SU-DHL-6 (cell line): Measurements from ENCODE around the gene TMA7B.

Experiments used
- H2AFZ ChIP-seq: fragments of 200-600 bp; sonication (generic); 2 replicates; pipeline ENCODE4 v1.6.1; 2014; ENCODE audit warnings: low read depth, mild to moderate bottlenecking, moderate library complexity, mixed read lengths, antibody characterized with exemption, low read length; ENCODE audit not compliant: severe bottlenecking
- H3F3A ChIP-seq: fragments of 200-600 bp; shearing (Covaris generic); 2 replicates; pipeline ENCODE4 v1.6.0; 2016; ENCODE audit warnings: antibody characterized with exemption, mild to moderate bottlenecking; ENCODE audit not compliant: insufficient read depth
- H3K27ac ChIP-seq: fragments of 200-600 bp; sonication (generic); 2 replicates; pipeline ENCODE4 v1.5.1; 2016; ENCODE audit warnings: low read depth, mild to moderate bottlenecking, low read length, moderate library complexity, mixed read lengths
- H3K27me3 ChIP-seq: fragments of 200-600 bp; sonication (generic), shearing (Covaris generic); 2 replicates; pipeline ENCODE4 v1.6.0; 2014; ENCODE audit warnings: mild to moderate bottlenecking, low read length
- H3K36me3 ChIP-seq: fragments of 200-600 bp; sonication (generic); 2 replicates; pipeline ENCODE4 v1.6.1; 2014; ENCODE audit warnings: mild to moderate bottlenecking, low read length, mixed read lengths
- H3K4me2 ChIP-seq: fragments of 300-600, 200-600 bp; shearing (Covaris generic), sonication (generic); 2 replicates; pipeline ENCODE4 v1.6.0; 2014; ENCODE audit warnings: low read length, low read depth, mild to moderate bottlenecking; ENCODE audit not compliant: poor library complexity, severe bottlenecking
- H3K4me3 ChIP-seq: fragments of 200-600 bp; sonication (generic); 2 replicates; pipeline ENCODE4 v1.5.1; 2014; ENCODE audit warnings: antibody characterized with exemption, low read length, mild to moderate bottlenecking, mixed read lengths; ENCODE audit not compliant: insufficient read depth, poor library complexity, severe bottlenecking
- H3K79me2 ChIP-seq: fragments of 200-600 bp; sonication (generic); 2 replicates; pipeline ENCODE4 v1.6.1; 2014; ENCODE audit warnings: mild to moderate bottlenecking, low read length, moderate library complexity; ENCODE audit not compliant: insufficient read depth
- H3K9ac ChIP-seq: fragments of 200-600 bp; sonication (generic); 2 replicates; pipeline ENCODE4 v1.7.0; 2014; ENCODE audit warnings: mild to moderate bottlenecking, low read length
- H3K9me2 ChIP-seq: fragments of 200-600 bp; sonication (generic); replicated peaks from 2 replicates; pipeline ENCODE4 v1.6.1; 2014; ENCODE audit warnings: low read length; ENCODE audit not compliant: insufficient read depth
- H3K9me3 ChIP-seq: fragments of 200-600 bp; sonication (generic); 2 replicates; pipeline ENCODE4 v1.6.1; 2014; ENCODE audit warnings: low read length, mixed read lengths; ENCODE audit not compliant: insufficient read depth
- H4K20me1 ChIP-seq: fragments of 200-600 bp; sonication (generic); 2 replicates; pipeline ENCODE4 v1.6.1; 2014; ENCODE audit warnings: low read depth, mild to moderate bottlenecking, antibody characterized with exemption, low read length, moderate library complexity, mixed read lengths
- CTCF ChIP-seq: fragments of 200-600 bp; sonication (generic); IDR thresholded peaks from one replicate; pipeline ENCODE4 v1.5.1; 2017; ENCODE audit warnings: antibody characterized with exemption, mild to moderate bottlenecking, low read length, moderate library complexity; ENCODE audit not compliant: insufficient read depth, poor library complexity, severe bottlenecking
- EZH2phosphoT487 ChIP-seq: fragments of 200-600 bp; sonication (generic), shearing (Covaris generic); conservative IDR thresholded peaks from 2 replicates; pipeline ENCODE4 v1.6.1; 2018; ENCODE audit warnings: mild to moderate bottlenecking, antibody characterized with exemption, low read length, moderate library complexity, mixed read lengths

The TMA7B gene

GRCh38 chr22:40002935-40003715 lies 42.9 kb downstream of the TMA7B start:
- H4K20me1 ChIP-seq = no peaks in the 10 kb centered on the region
- no peak overlapping the region for H3K9ac ChIP-seq
- no peak overlapping the region for H2AFZ ChIP-seq
- H3K27ac ChIP-seq = no peak overlapping the region
- H3K4me3 ChIP-seq = no peak overlapping the region
- no peak overlapping the region for H3K4me2 ChIP-seq
- no peaks in the 10 kb centered on the region for H3K9me3 ChIP-seq
- H3K36me3 ChIP-seq = no peaks in the 10 kb centered on the region
- H3F3A ChIP-seq = no peaks in the 10 kb centered on the region
- H3K79me2 ChIP-seq = no peaks in the 10 kb centered on the region
- no peaks in the 10 kb centered on the region for H3K9me2 ChIP-seq
- TF ChIP-seq CTCF (no peak), EZH2phosphoT487 (no peak)
- H3K27me3 ChIP-seq = no peaks in the 10 kb centered on the region

GRCh38 chr22:40004836-40005235 lies 44.6 kb downstream of the TMA7B start:
- no peak overlapping the region for H2AFZ ChIP-seq
- no peak overlapping the region for H3K4me3 ChIP-seq
- H3K4me2 ChIP-seq = no peak overlapping the region
- no peaks in the 10 kb centered on the region for H3K9me2 ChIP-seq
- H3K9ac ChIP-seq = no peak overlapping the region
- no peaks in the 10 kb centered on the region for H3K36me3 ChIP-seq
- no peaks in the 10 kb centered on the region for H3K79me2 ChIP-seq
- H3K27me3 ChIP-seq = no peaks in the 10 kb centered on the region
- no peaks in the 10 kb centered on the region for H3K9me3 ChIP-seq
- H4K20me1 ChIP-seq = no peaks in the 10 kb centered on the region
- no peaks in the 10 kb centered on the region for H3F3A ChIP-seq
- H3K27ac ChIP-seq = no peak overlapping the region
- TF ChIP-seq EZH2phosphoT487 = no peak
- TF ChIP-seq CTCF = no peak

- no peak for TF ChIP-seq CTCF
- TF ChIP-seq EZH2phosphoT487 = no peak
- no peaks in the 10 kb centered on the region for H4K20me1 ChIP-seq
- no peak overlapping the region for H3K4me3 ChIP-seq
- H3F3A ChIP-seq = no peaks in the 10 kb centered on the region
- no peaks in the 10 kb centered on the region for H3K9me2 ChIP-seq
- no peaks in the 10 kb centered on the region for H3K36me3 ChIP-seq
- H3K27me3 ChIP-seq = no peaks in the 10 kb centered on the region
- H3K9ac ChIP-seq = no peak overlapping the region
- no peak overlapping the region for H2AFZ ChIP-seq
- no peaks in the 10 kb centered on the region for H3K79me2 ChIP-seq
- no peak overlapping the region for H3K27ac ChIP-seq
- no peak overlapping the region for H3K4me2 ChIP-seq
- no peaks in the 10 kb centered on the region for H3K9me3 ChIP-seq
Measured at GRCh38 chr22:40006641-40007040, 46.4 kb downstream of the TMA7B start.
